Astrocyte (in vitro differentiated cells and primary cell): ENCODE measurements around the gene FBXO17. TPM values are rescaled to one million over a fixed set of nuclear protein-coding genes. Genes with fewer than 3 reads are reported as not detected.

Source experiments
- DNase-seq: peaks from one replicate; pipeline ENCODE4 v3.0.0-alpha.2; 2010; ENCODE audit warnings: low read depth
- FAIRE-seq: peaks from 2 replicates; lab custom pipeline; 2011; peaks lifted over from hg19 to GRCh38; lab: Jason Lieb, UNC
- H2AFZ ChIP-seq: 2 replicates; pipeline ENCODE4 v1.6.0; 2012; ENCODE audit warnings: low read depth, low read length, inconsistent platforms
- H3K27ac ChIP-seq: 2 replicates; pipeline ENCODE4 v1.5.1; 2011; ENCODE audit warnings: low read depth, low read length, inconsistent platforms
- H3K27me3 ChIP-seq: 2 replicates; pipeline ENCODE4 v1.6.0; 2011; ENCODE audit warnings: low read length, inconsistent platforms; ENCODE audit not compliant: insufficient read depth
- H3K36me3 ChIP-seq: 2 replicates; pipeline ENCODE4 v1.5.1; 2011; ENCODE audit warnings: low read length, inconsistent platforms; ENCODE audit not compliant: insufficient read depth
- H3K4me1 ChIP-seq: 2 replicates; pipeline ENCODE4 v1.5.1; 2011; ENCODE audit warnings: low read length, inconsistent platforms; ENCODE audit not compliant: insufficient read depth
- H3K4me2 ChIP-seq: 2 replicates; pipeline ENCODE4 v1.6.0; 2012; ENCODE audit warnings: low read length, inconsistent platforms
- H3K4me3 ChIP-seq: 2 replicates; pipeline ENCODE4 v1.5.1; 2011; ENCODE audit warnings: low read depth, mild to moderate bottlenecking, low read length, inconsistent platforms; ENCODE audit not compliant: insufficient read depth
- H3K79me2 ChIP-seq: 2 replicates; pipeline ENCODE4 v1.6.0; 2012; ENCODE audit warnings: mild to moderate bottlenecking, low read length, inconsistent platforms; ENCODE audit not compliant: insufficient read depth
- H3K9ac ChIP-seq: 2 replicates; pipeline ENCODE4 v1.6.0; 2012; ENCODE audit warnings: mild to moderate bottlenecking, low read length, inconsistent platforms
- H3K9me3 ChIP-seq: 2 replicates; pipeline ENCODE4 v1.5.1; 2012; ENCODE audit warnings: low read depth, mild to moderate bottlenecking, low read length, inconsistent platforms; ENCODE audit not compliant: insufficient read depth
- H4K20me1 ChIP-seq: 2 replicates; pipeline ENCODE4 v1.6.0; 2012; ENCODE audit warnings: low read length, inconsistent platforms; ENCODE audit not compliant: insufficient read depth
- H3K27ac Mint-ChIP-seq: one replicate; pipeline ENCODE4 v1.8.0; 2021; ENCODE audit warnings: mild to moderate bottlenecking, mixed read lengths; ENCODE audit not compliant: unreplicated experiment
- H3K27me3 Mint-ChIP-seq: one replicate; pipeline ENCODE4 v1.8.0; 2021; ENCODE audit warnings: low read depth, mixed read lengths; ENCODE audit not compliant: unreplicated experiment
- H3K36me3 Mint-ChIP-seq: one replicate; pipeline ENCODE4 v1.8.0; 2021; ENCODE audit warnings: low read depth, mixed read lengths; ENCODE audit not compliant: unreplicated experiment
- H3K4me1 Mint-ChIP-seq: one replicate; pipeline ENCODE4 v1.8.0; 2021; ENCODE audit warnings: low read depth, mixed read lengths; ENCODE audit not compliant: unreplicated experiment
- H3K4me3 Mint-ChIP-seq: one replicate; pipeline ENCODE4 v1.8.0; 2021; ENCODE audit warnings: mild to moderate bottlenecking, moderate library complexity, mixed read lengths; ENCODE audit not compliant: unreplicated experiment
- H3K9me3 Mint-ChIP-seq: one replicate; pipeline ENCODE4 v1.8.0; 2021; ENCODE audit warnings: mild to moderate bottlenecking, mixed read lengths; ENCODE audit not compliant: unreplicated experiment
- CTCF ChIP-seq: IDR thresholded peaks from 2 replicates; pipeline ENCODE4 v1.5.1; 2011; ENCODE audit warnings: low read depth, mild to moderate bottlenecking, inconsistent platforms, low read length, moderate library complexity; ENCODE audit not compliant: insufficient read depth
- EZH2 ChIP-seq: IDR thresholded peaks from 2 replicates; pipeline ENCODE4 v1.6.1; 2012; ENCODE audit warnings: mild to moderate bottlenecking, low read length, inconsistent platforms; ENCODE audit not compliant: insufficient read depth
- total RNA-seq: library from RNA; stranded (reverse); gene quantifications from 2 replicates; pipeline ENCODE4 v1.2.1, GENCODE V29; 2021

The FBXO17 gene
- total RNA-seq, 1 donor from 2014 or later, result 14.7 TPM

GRCh38 chr19:38949580-38950367 is 25.8 kb downstream of the FBXO17 start:
- Histone ChIP-seq H3K9ac (peak overlapping the region; percentile 33), H4K20me1 (peaks cover 14% of the 10 kb centered on the region), H3K9me3 (no peaks in the 10 kb centered on the region), H3K4me2 (peak overlapping the region; percentile 85), H3K27ac (no peak overlapping the region), H2AFZ (peak overlapping the region; percentile 84), H3K79me2 (no peaks in the 10 kb centered on the region), H3K4me3 (peak overlapping the region; percentile 49), H3K4me1 (peaks cover 6% of the 10 kb centered on the region), H3K27me3 (no peaks in the 10 kb centered on the region), H3K36me3 (no peaks in the 10 kb centered on the region)
- Mint-ChIP-seq H3K9me3 (peaks cover 7% of the 10 kb centered on the region), H3K36me3 (peaks cover 10% of the 10 kb centered on the region), H3K4me1 (peaks cover 5% of the 10 kb centered on the region), H3K4me3 (peak overlapping the region; percentile 54), H3K27me3 (no peaks in the 10 kb centered on the region), H3K27ac (no peak overlapping the region)
- peak; percentile 62 for DNase-seq
- no peak for TF ChIP-seq EZH2
- TF ChIP-seq CTCF, result no peak
- FAIRE-seq, result no peak

GRCh38 chr19:38946229-38947010 is 29.1 kb downstream of the FBXO17 start:
- Histone ChIP-seq H3K9me3 (no peaks in the 10 kb centered on the region), H3K79me2 (no peaks in the 10 kb centered on the region), H4K20me1 (peaks cover 9% of the 10 kb centered on the region), H3K27ac (no peak overlapping the region), H3K27me3 (no peaks in the 10 kb centered on the region), H3K4me3 (no peak overlapping the region), H3K4me2 (no peak overlapping the region), H3K4me1 (peaks cover 6% of the 10 kb centered on the region), H2AFZ (no peak overlapping the region), H3K36me3 (no peaks in the 10 kb centered on the region), H3K9ac (no peak overlapping the region)
- peaks cover 17% of the 10 kb centered on the region for H3K36me3 Mint-ChIP-seq
- FAIRE-seq (no peak), DNase-seq (no peak)
- no peaks in the 10 kb centered on the region for H3K27me3 Mint-ChIP-seq
- H3K27ac Mint-ChIP-seq, result no peak overlapping the region
- TF ChIP-seq EZH2 (no peak), CTCF (no peak)
- H3K4me1 Mint-ChIP-seq, result no peaks in the 10 kb centered on the region
- no peak overlapping the region for H3K4me3 Mint-ChIP-seq
- H3K9me3 Mint-ChIP-seq, result peaks cover 10% of the 10 kb centered on the region
